Cardiac muscle cell (in vitro differentiated cells and primary cell): ENCODE data around the gene SAXO1. TPM values are rescaled to one million over a fixed set of nuclear protein-coding genes. Genes with fewer than 3 reads are reported as not detected.

Experiments used
- DNase-seq, 2 donors: peaks; one replicate each; pipeline versions ENCODE4 v3.0.0 to v3.0.0-alpha.2; 2010 to 2017; ENCODE audit warnings: low read depth in 1 of 2, low spot score in 1 of 2
- H3K27ac ChIP-seq: fragments of 200-600 bp; sonication (generic); 2 replicates; pipeline ENCODE4 v1.5.1; 2016
- H3K27me3 ChIP-seq: fragments of 200-600 bp; sonication (generic); 2 replicates; pipeline ENCODE4 v1.6.0; 2016; ENCODE audit warnings: control low read depth
- H3K36me3 ChIP-seq: fragments of 200-600 bp; sonication (generic); 2 replicates; pipeline ENCODE4 v1.5.1; 2016; ENCODE audit warnings: control low read depth
- H3K4me1 ChIP-seq: fragments of 200-600 bp; sonication (generic); 2 replicates; pipeline ENCODE4 v1.8.1; 2017; ENCODE audit warnings: low read depth, mild to moderate bottlenecking, mixed run types
- H3K4me3 ChIP-seq: fragments of 200-600 bp; sonication (generic); 2 replicates; pipeline ENCODE4 v1.5.1; 2016; ENCODE audit warnings: mild to moderate bottlenecking
- H3K9me3 ChIP-seq: fragments of 200-600 bp; sonication (generic); 2 replicates; pipeline ENCODE4 v1.5.1; 2017; ENCODE audit warnings: low read depth, mild to moderate bottlenecking, control low read depth
- CTCF ChIP-seq: IDR thresholded peaks from 2 replicates; pipeline ENCODE4 v1.5.1; 2012; ENCODE audit warnings: low read depth, mild to moderate bottlenecking, low read length
- polyA plus RNA-seq: library from polyadenylated mRNA; unstranded; fragments of >200 nt; fragmentation: Nextera tagmentation; extraction: Ambion mirVana; gene quantifications from 2 replicates; pipeline ENCODE4 v1.2.1, GENCODE V29; 2016
- total RNA-seq: library from RNA; depleted of rRNA; stranded (reverse); fragments of >200 nt; gene quantifications from 2 replicates; pipeline ENCODE4 v1.2.3, GENCODE V29; 2016

SAXO1 gene
- total and polyA plus RNA-seq, 2 experiments from 2014 or later, result 0.06 to 0.24 TPM

- Histone ChIP-seq H3K4me1 (peaks cover 3% of the 10 kb centered on the region), H3K27ac (no peak overlapping the region), H3K27me3 (no peaks in the 10 kb centered on the region), H3K36me3 (no peaks in the 10 kb centered on the region), H3K9me3 (no peaks in the 10 kb centered on the region), H3K4me3 (no peak overlapping the region)
- no peak for TF ChIP-seq CTCF
- no peak for DNase-seq
Observed at GRCh38 chr9:18926513-18926912, 106.5 kb downstream of the SAXO1 start.

- Histone ChIP-seq H3K27me3 (no peaks in the 10 kb centered on the region), H3K36me3 (no peaks in the 10 kb centered on the region), H3K4me3 (no peak overlapping the region), H3K4me1 (peaks cover 8% of the 10 kb centered on the region), H3K9me3 (no peaks in the 10 kb centered on the region), H3K27ac (no peak overlapping the region)
- TF ChIP-seq CTCF, result no peak
- DNase-seq, result no peak
Observed at GRCh38 chr9:18925880-18926279, 107.1 kb downstream of the SAXO1 start.

GRCh38 chr9:18923671-18924430, 109.2 kb downstream of the SAXO1 start:
- no peak overlapping the region for H3K27ac ChIP-seq
- no peaks in the 10 kb centered on the region for H3K9me3 ChIP-seq
- no peak overlapping the region for H3K4me3 ChIP-seq
- no peak for TF ChIP-seq CTCF
- H3K27me3 ChIP-seq, result no peaks in the 10 kb centered on the region
- peaks cover 8% of the 10 kb centered on the region for H3K4me1 ChIP-seq
- no peak for DNase-seq
- H3K36me3 ChIP-seq, result no peaks in the 10 kb centered on the region

- H3K4me3 ChIP-seq, result no peak overlapping the region
- no peak overlapping the region for H3K27ac ChIP-seq
- H3K4me1 ChIP-seq, result peaks cover 8% of the 10 kb centered on the region
- DNase-seq, result no peak
- TF ChIP-seq CTCF, result no peak
- H3K9me3 ChIP-seq, result no peaks in the 10 kb centered on the region
- no peaks in the 10 kb centered on the region for H3K27me3 ChIP-seq
- H3K36me3 ChIP-seq, result no peaks in the 10 kb centered on the region
Observed at GRCh38 chr9:18923167-18923566, 109.8 kb downstream of the SAXO1 start.

GRCh38 chr9:18922161-18922885, 110.7 kb downstream of the SAXO1 start:
- TF ChIP-seq CTCF, result no peak
- Histone ChIP-seq H3K36me3 (no peaks in the 10 kb centered on the region), H3K4me1 (peaks cover 8% of the 10 kb centered on the region), H3K9me3 (no peaks in the 10 kb centered on the region), H3K27ac (no peak overlapping the region), H3K4me3 (no peak overlapping the region), H3K27me3 (no peaks in the 10 kb centered on the region)
- no peak for DNase-seq
